D341Med (cell line): ENCODE measurements around the gene ARHGEF26.

Source experiments
- DNase-seq: peaks from one replicate; pipeline ENCODE4 v3.0.0; 2012; ENCODE audit warnings: low spot score

The ARHGEF26 gene

DNA sequence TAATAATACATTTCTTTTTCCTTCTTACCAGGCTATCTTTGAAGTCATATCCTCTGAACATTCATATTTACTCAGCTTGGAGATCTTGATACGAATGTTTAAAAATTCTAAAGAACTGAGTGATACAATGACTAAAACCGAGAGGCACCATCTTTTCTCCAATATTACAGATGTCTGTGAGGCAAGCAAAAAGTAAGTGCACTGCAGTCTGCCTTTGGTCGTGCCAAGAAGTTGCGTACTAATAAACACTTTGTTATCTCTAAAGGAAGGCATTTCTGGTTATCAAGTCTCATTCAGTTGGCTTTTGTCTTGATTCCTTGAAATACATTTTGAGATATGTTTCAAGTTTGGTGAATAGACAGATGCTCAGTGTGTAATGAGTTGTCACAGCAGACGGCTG is 31.6 kb downstream of the ARHGEF26 start:
- DNase-seq, result no peak

DNA sequence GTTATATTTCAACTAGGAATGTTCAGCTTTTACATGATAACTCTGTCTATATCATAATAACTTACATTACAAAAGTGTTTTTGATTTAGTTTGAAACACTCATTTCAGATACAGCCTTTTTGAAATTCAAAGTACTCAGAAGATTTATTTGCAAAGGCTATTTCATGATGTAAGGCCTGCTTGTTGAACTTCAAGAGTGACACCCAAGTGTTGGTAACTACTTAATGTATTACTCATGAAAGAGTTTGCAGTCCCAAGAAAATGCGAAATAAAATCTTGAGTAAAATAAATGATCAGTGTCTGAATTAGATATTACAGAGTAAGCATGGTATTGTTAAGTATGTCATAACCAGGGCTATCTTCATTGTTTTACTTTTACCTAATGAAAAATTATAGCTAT is 35.3 kb downstream of the ARHGEF26 start:
- DNase-seq, result no peak

DNA sequence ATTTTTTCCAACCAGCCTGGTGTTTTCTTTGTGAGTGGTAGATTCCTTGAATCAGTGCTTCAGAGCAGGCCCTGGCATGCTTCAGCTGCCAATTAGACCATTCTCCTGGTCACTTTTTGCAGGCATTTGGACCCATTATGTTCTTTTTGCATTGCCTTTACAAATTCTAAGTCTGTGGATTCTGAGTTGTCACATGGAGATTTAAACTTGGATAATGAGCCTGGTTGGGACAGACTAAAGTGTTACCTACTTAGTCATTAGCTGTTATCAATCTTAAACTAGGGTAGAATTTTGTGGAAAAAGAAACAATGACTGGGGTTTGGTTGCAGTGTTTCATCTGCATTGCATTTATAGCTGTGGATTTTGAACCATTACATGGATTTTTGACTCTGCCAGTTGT is 40.6 kb downstream of the ARHGEF26 start:
- no peak for DNase-seq

DNA sequence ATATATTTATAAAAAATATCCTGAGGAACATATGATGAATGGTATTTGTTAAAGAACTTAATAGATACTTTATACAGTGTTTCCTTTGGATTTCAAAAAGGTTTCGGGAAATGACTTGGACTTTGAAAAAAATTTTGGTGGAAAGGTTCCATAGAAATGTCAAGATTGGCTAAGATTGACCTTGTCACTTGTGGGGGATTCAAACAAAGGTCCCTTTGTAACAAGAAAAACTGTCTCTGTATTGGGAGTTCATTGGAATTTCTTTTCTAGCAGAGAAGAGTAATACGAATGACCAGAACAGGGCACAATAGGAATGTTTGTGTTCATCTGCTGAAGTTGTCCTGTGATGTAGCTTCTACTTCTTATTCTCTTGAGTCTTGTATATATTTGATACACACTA is 43.2 kb downstream of the ARHGEF26 start:
- no peak for DNase-seq

DNA sequence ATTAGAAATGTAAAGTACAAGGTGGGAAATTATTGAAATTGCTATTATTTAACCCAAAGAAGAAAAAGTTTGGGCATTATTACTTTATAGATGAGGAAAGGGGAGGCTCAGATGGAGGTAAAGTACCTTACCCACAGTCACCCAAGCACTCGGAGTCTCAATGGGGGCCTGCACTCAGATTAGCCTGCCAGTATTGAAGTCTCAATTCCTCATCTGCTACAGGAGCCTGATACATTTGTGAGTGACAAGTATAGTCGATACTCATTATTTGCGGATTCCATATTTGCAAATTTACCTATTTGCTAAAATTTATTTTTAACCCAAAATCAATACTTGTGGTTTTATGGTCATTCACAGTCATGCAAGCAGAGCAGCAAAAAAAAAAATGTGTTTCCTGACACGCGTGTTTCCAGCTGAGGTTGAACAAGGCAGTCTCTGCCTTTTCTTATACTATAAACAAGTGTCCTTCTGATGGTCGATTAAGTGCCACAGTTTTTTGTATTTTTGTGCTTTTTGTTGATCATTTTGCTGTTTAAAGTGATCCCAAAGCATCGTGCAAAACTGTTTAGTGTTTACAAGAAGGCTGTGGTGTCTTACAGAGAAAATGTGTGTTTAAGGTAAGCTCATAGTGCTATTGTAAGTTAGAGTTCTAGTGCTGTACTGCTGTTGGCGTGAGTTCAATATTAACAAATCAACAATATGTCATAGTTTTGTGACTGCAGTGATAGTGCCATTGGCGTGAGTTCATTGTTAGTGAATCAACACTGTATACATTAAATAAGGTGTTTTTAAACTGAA is 48.0 kb downstream of the ARHGEF26 start:
- DNase-seq, result no peak

DNA sequence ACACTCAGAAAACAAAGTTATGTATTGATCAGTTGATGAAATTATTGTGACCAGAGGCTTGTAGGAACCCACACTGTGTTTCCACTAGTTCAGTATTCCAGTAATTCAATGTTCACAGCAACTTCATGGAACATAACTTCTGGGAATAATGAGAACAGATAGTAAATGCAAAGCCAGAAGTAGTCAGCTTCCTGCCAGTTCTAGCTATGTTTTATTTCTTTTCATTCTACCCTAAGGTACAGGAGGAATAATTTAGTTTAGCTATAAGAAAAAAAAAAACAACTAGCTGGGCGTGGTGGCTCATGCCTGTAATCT is 48.6 kb downstream of the ARHGEF26 start:
- DNase-seq, result no peak

DNA sequence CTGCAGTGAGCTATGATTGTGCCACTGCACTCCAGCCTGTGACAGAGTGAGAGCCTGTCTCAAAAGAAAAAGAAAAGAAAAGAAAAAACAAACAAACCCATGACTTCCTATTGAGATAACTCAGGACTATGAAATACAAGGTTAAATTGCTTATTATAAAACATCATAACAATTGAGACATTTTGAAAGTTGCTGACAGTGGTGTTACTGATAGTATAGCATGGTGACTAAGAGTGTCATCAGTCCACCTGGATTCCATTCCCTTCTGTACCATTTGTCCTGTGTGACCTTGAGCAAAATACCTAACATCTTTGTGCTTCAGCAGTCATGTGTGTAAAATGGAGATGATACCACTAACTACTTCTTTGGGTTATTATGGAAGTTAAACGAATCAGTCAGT is 49.1 kb downstream of the ARHGEF26 start:
- DNase-seq, result no peak

DNA sequence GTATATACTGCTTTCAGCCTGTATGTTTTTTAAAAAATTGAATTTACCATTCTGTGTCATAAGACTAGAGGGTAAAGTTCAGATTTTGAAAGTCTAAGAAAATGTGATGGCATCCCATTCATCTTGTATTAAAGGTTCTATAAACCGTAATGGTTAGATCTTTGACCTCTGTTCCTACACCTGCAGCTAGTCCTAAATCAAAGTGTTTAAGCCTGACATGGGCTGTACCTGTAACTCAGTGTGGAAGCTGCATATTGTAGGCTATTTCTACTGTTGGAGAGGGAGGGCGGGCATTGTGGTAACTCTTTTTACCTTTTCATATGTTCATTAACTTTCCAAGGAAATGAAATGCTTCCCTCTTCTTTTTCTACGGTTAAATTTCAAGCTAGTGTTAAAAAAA is 53.9 kb downstream of the ARHGEF26 start:
- DNase-seq, result no peak

DNA sequence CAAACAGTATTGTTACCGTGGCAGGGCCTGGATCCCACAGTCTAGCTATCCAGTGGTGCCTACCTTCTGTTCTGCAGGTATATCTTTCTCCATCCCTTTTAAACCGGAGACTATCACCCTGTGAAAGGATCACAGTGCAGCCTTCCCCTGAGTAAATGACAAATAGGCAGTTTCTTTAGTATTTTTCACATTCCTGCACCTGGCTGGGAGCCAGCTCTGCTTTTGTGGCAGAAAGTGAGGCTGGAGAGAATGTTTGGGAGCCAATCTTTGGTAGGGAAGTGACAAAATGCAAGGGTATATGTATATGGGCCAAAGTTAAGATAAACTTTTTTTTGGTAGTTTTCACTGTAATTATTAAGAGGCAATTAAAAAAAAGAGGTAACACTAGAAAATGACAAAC is 54.8 kb downstream of the ARHGEF26 start:
- no peak for DNase-seq

DNA sequence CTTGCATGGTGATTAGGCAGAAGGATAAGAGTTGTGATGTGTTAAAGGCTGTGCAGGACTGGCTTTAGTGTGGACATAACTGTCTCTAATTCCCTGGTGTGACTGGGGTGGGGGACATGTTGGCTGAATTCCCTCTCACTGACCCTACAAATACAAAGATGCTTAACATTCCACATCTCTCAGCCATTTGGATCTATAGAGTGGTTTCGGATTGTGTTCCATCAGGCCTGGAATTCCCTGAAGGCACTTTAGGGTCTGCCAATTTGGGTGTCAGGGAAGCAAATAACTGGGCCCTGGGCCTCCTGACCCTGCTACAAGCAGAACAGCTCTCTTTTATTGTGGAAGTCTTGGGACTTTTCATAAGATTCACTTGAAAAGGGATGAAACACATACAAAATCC is 56.2 kb downstream of the ARHGEF26 start:
- DNase-seq, result no peak

DNA sequence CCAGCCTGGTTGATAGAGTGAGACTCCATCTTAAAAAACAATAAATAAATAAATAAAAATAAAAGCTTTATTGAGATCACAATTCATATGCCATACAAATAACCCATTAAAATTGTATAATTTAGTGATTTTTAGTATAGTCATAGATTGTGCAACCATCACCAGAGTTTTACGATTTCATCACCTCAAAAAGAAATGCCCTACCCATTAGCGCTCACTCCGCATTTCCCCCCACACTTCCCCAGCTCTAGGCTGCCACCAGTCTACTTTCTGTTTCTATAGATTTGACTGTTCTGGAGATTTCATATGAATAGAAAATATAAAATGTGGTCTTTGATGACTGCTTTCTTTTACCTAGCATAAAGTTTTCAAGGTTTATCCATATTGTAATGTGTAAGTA is 57.0 kb downstream of the ARHGEF26 start:
- DNase-seq, result no peak

DNA sequence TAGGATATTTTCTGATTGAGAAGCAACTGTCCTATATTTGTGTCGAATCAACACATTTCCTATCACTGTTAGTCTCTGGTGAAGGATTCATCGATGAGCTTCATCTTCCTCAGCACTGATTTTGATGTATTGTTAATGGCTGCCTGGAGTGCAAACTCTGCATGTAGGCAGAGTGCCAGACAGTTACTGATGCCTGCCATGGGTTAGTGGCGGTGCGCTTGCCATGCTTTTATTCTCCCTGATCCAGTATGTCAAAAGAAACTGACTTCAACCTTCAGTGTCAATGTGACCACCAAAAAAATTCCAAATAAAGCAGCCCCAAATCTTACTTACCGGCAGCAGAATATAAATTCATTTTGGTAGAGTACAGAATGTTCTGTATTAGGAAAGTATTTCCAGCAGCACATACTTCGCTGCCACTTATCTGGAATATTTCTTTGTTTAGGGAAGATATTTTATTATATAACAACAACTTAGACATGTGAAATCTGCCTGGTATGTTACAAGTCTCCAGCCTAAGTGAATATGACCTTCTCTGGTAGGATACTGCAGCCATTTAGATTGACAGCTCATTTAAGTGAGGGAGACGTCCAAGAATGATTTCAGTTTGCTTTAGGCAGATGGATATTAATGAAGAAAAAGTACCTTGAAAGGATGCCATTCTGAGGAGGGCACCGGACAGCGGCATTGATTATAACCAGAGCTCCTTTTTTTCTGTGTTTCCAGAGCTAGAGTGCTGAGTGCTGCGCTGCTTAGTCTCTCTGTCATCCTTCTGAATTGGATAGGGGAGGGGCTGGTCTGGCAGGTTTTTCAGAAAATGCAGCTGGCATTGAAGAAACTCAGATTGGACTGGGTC is 59.9 kb downstream of the ARHGEF26 start:
- no peak for DNase-seq

DNA sequence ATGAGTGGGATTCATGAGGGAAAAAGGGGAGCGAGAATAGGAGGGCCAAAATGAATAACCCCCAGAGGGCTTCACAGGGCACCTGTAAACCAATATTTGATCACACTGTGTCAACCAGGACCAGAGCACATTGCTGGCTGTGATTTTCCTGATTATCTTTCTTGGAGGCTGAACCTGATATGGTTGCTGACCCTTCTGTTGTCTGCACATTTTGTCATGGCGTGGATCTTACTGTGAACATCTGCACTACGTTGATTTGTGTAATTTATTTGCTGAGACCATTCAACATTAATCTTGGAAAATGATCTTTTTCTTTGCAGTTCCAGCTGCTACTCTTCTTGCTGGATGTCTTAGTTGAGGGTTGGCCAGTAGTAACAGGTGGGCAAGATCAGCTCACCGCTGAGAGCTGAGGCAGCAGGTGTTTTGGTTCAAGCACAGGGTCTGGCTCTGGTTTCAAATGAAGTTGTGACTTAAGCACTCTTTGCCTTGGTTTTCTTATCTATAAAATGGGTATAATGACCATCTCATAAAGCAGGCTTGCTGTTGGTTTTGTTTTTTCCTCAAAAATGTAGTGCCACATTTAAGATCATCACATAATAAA is 61.2 kb downstream of the ARHGEF26 start:
- DNase-seq, result no peak

DNA sequence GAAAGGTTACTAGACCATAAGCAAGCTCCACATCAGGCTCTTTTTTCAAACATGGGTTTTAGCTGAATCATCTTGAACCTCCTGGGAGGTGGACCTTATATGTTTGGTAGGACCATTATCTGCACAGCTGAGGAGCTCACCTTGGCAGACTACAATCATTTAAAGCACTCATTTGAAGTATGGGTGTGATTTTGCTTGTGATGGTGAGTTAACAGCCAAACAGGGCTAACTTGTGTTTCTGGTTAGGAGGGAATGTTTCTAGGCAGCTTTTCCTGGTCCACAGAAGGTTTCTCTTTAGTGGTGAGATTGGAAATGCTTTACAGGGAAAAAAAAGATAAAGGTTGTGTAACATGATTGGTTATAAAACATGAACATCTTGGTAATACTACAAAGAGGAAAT is 61.8 kb downstream of the ARHGEF26 start:
- no peak for DNase-seq

DNA sequence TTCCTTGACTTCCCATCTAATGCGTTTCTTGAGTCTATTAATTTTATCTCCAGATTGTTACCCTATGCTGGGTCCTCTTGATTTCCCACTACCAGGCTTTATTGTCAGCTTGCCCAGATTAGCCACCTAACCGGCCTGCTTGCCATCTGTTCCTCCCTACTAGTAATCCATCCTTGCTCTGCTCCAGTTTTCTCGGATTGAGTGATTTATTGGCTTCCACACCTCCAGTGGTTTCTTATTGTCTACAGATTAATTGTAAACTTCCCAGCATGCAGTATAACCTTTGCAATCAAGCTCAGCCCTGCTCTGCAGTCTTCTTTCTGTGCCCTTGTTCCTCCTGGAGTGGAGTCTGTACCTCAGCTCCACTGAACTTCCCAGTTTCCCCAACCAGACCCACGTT is 63.4 kb downstream of the ARHGEF26 start:
- DNase-seq, result peak; percentile 52

DNA sequence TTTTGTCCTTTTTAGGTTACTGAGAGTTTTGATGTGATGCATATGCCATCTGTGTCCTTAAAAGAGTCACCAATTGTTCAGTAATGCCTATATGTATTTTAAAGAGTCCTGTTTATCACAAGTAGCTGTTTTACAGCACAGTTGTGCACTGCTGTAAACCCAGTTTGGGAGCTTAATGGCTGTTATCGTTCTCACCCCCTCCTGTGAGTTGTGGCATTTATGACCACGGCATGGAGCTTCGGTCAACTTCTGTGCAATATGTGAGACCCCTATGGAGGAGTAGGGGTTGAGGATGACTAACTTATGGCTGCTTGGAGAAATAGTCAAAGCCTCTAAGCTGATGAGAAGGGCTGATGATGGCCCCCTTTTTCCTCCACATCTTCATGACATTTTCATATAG is 67.2 kb downstream of the ARHGEF26 start:
- DNase-seq, result no peak

DNA sequence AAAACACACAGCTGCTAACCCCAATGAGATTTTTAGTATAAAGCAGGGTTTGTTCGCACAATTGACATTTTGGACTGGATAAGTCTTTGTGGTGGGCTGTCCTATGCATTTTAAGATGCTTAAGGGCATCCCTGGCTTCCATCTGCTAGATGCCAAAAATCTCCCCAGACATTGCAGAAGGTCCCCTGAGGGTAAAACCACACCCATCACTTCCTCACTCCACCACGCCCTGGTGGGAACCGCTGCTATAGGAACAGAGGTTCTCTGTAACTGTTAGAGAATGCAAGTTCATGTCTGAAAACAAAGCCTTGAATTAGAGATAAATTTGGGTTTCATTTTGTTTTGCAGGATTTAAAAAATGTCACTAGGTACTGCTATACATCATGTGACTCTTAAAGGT is 67.7 kb downstream of the ARHGEF26 start:
- peak; percentile 29 for DNase-seq

DNA sequence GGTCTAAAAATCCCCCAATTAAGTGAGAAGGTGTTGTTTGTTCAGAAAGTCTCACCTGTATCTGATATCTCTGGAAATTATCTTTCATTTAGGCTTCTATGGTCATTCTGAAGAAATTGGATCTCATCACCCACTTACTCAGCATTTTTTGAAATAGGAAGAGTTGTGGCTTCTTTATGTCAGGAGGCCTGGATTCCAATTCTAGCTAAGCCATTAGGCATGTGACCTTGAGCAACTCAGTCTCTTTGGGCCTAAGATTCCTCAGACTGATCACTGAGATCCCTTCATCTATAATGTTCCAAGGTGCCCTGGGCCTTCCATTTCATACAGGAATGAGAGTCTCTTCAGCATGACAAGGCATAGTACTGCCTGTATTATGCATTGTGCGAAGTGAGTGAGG is 70.3 kb downstream of the ARHGEF26 start:
- DNase-seq, result no peak

DNA sequence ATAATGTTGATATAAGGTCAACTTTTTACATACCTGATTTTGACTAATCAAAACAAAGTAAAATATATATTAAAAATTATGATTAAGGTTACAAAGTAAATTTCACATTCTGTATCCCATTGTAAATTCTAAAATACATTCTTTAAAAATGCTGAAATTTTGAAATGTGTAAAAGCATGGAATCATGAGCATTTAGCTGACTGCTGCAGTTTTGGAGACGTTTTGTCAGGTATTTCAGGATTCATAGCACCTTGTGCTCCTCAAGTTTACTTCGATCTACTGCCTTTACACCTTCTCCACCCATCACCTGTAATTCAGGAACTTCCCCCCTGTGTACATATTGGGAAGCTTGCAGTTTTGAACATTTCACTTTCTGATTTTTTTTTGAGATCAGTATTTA is 71.0 kb downstream of the ARHGEF26 start:
- no peak for DNase-seq

DNA sequence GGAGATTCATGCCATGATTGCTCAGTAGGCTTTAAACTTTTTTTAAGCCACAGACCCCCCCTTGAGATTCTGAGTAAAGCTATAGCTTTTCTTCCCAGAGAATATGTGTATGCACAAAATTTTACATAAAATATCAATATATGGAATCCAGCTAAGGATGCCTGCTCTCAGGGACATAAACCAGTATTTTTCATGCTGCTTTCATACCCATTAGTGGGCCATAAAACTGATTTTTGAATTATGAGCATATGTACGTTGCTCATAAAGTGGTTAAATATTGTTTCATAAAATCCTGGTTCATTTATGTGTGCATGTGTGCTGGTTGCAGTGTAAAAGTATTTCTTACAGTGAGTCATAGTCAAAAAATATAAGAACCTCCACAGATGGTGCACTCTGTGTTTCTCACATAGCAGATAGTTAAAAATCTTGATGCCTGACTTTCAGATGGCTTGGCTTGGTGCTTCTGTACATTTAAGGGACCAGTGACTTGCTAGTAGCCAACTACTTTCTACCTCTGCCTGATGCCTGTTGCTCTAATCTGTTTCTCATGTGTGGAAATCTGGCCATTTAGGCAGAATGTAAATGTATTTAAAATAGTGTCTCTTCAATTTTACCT is 71.9 kb downstream of the ARHGEF26 start:
- DNase-seq, result no peak

DNA sequence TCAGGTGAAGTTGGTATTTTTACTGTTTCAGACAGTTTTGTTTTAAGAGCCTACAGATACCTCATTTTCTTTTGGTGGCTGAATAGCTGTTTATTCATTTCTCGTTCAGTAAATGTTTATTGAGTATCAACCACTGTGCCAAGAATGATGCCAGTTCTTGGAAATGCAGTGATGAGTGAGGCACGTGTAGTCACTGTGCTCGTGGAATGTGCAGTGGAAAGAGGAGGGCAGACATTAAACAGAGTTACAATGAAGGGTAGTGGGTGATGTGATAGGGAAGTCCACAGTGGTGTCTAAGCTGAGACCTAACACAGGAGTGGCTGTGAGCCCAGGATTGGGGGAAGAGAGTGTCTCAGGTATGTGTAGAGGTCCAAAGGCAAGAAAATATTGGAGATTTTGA is 73.7 kb downstream of the ARHGEF26 start:
- DNase-seq, result no peak

DNA sequence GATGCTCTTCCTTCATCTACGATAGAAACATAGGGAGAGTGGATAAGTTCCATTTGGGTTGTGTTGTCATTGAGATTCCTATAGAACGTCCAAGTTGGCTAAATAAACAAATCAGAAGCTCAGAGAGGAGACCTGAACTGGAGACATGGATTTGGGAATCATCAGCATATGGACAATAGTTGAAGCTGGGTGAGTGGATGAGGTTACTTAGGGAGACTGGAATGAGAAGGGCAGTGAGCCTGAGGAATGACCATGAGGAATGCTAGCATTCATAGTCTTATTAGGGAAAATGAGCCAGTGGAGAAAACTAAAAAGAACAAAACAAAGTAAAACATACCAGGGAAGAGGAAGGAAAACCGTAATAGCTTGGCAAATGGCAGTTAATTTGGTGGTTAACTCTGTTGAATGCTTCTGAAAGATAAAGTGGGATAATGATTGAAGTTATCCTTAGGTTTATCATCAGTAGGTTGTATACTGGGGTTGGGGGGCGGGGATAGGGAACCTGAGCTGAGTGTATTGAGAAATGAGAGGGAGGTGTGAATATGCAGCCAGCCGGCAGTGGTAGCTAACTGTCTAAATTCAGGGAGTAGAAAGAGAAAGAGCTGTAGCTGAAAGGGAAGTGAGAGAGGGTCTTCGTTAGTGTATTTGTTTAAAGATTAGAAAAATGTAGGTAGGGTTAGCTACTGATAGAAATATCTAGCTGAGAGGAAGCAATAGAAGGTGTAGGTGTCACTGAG is 74.6 kb downstream of the ARHGEF26 start:
- no peak for DNase-seq
